WTC11 (cell line): ENCODE results near the gene FNDC7. TPM values are rescaled to one million over a fixed set of nuclear protein-coding genes. Genes with fewer than 3 reads are reported as not detected.
"Not testable (repeated sequence)": the region's sequence is repeated elsewhere in the genome, so short reads cannot be mapped to it uniquely, and the experiment has no call there.

Experiments
- ATAC-seq: fragments of 200-7000 bp; cut with Tn5 transposase; 2 replicates; pipeline ENCODE4 v1.10.0; 2021; ENCODE audit warnings: mild to moderate bottlenecking, moderate library complexity
- CTCF ChIA-PET: fragments of 300-600 bp; sonication (Branson Sonifier 250); formaldehyde crosslinking; loops from one replicate; lab custom pipeline; 2021; ENCODE audit warnings: antibody characterized with exemption; lab: Charles Lee
- POLR2A ChIA-PET: fragments of 350-600 bp; sonication (Branson Sonifier 250); formaldehyde crosslinking; loops from one replicate; lab custom pipeline; 2021; ENCODE audit warnings: antibody characterized with exemption; lab: Charles Lee
- DNase-seq: peaks from one replicate; pipeline ENCODE4 v3.0.0; 2021; ENCODE audit warnings: low spot score
- H3K27ac Mint-ChIP-seq: 2 replicates; pipeline ENCODE4 v1.8.0; 2021; ENCODE audit warnings: mixed read lengths
- H3K27me3 Mint-ChIP-seq: 2 replicates; pipeline ENCODE4 v1.8.0; 2021; ENCODE audit warnings: low read depth, mild to moderate bottlenecking, moderate library complexity, mixed read lengths
- H3K36me3 Mint-ChIP-seq: 2 replicates; pipeline ENCODE4 v1.8.0; 2021; ENCODE audit warnings: mixed read lengths
- H3K4me1 Mint-ChIP-seq: 2 replicates; pipeline ENCODE4 v1.8.0; 2022; ENCODE audit warnings: mixed read lengths
- H3K4me3 Mint-ChIP-seq: 2 replicates; pipeline ENCODE4 v1.8.0; 2021; ENCODE audit warnings: mild to moderate bottlenecking, moderate library complexity, mixed read lengths
- H3K9me3 Mint-ChIP-seq: 2 replicates; pipeline ENCODE4 v1.8.0; 2021; ENCODE audit warnings: mixed read lengths
- ATF1 ChIP-seq: sonication (generic); formaldehyde crosslinking; IDR thresholded peaks from 2 replicates; pipeline ENCODE4 v1.8.1; 2023; ENCODE audit warnings: mild to moderate bottlenecking, moderate library complexity, missing genetic modification reagents
- CREB1 ChIP-seq: sonication (generic); formaldehyde crosslinking; IDR thresholded peaks from 2 replicates; pipeline ENCODE4 v1.8.0; 2023; ENCODE audit warnings: mild to moderate bottlenecking, missing genetic modification reagents
- EMX1 ChIP-seq: fragments of 250-450 bp; sonication (Bioruptor Pico); IDR thresholded peaks from 2 replicates; pipeline ENCODE4 v1.8.0; 2021; ENCODE audit warnings: mild to moderate bottlenecking
- ESRRA ChIP-seq: sonication (generic); formaldehyde crosslinking; IDR thresholded peaks from 2 replicates; pipeline ENCODE4 v1.8.1; 2022; ENCODE audit warnings: mild to moderate bottlenecking, missing genetic modification reagents, borderline replicate concordance
- FOXP1 ChIP-seq: sonication (generic); formaldehyde crosslinking; IDR thresholded peaks from 2 replicates; pipeline ENCODE4 v1.8.0; 2022; ENCODE audit warnings: missing genetic modification reagents, mild to moderate bottlenecking, moderate library complexity, borderline replicate concordance
- JAZF1 ChIP-seq: fragments of 250-450 bp; sonication (Bioruptor Pico); IDR thresholded peaks from 2 replicates; pipeline ENCODE4 v1.9.0; 2021; ENCODE audit warnings: moderate library complexity, mild to moderate bottlenecking, inconsistent platforms
- JUN ChIP-seq: sonication (generic); formaldehyde crosslinking; IDR thresholded peaks from 2 replicates; pipeline ENCODE4 v1.8.0; 2023; ENCODE audit warnings: mild to moderate bottlenecking, missing genetic modification reagents
- MXD4 ChIP-seq: fragments of 250-450 bp; sonication (Bioruptor Pico); IDR thresholded peaks from 2 replicates; pipeline ENCODE4 v1.8.0; 2021; ENCODE audit warnings: mild to moderate bottlenecking, moderate library complexity, borderline replicate concordance
- MYBL2 ChIP-seq: sonication (generic); formaldehyde crosslinking; IDR thresholded peaks from 2 replicates; pipeline ENCODE4 v1.8.1; 2023; ENCODE audit warnings: mild to moderate bottlenecking, moderate library complexity, missing genetic modification reagents
- NFE2L1 ChIP-seq: sonication (generic); formaldehyde crosslinking; IDR thresholded peaks from 2 replicates; pipeline ENCODE4 v1.8.1; 2023; ENCODE audit warnings: missing genetic modification reagents
- NFYB ChIP-seq: sonication (generic); formaldehyde crosslinking; conservative IDR thresholded peaks from 2 replicates; pipeline ENCODE4 v1.8.0; 2022; ENCODE audit warnings: low read depth, missing genetic modification reagents
- OVOL2 ChIP-seq: fragments of 250-450 bp; sonication (Bioruptor Pico); IDR thresholded peaks from 2 replicates; pipeline ENCODE4 v1.9.0; 2021; ENCODE audit warnings: mild to moderate bottlenecking, borderline replicate concordance
- RELA ChIP-seq: sonication (generic); formaldehyde crosslinking; IDR thresholded peaks from 2 replicates; pipeline ENCODE4 v1.8.1; 2022; ENCODE audit warnings: missing genetic modification reagents, mild to moderate bottlenecking, borderline replicate concordance
- ZNF219 ChIP-seq: sonication (generic); formaldehyde crosslinking; IDR thresholded peaks from 2 replicates; pipeline ENCODE4 v1.8.0; 2023; ENCODE audit warnings: missing genetic modification reagents, mild to moderate bottlenecking, borderline replicate concordance
- ZNF263 ChIP-seq: sonication (generic); formaldehyde crosslinking; IDR thresholded peaks from 2 replicates; pipeline ENCODE4 v1.8.1; 2022; ENCODE audit warnings: low read depth, mild to moderate bottlenecking, moderate library complexity, missing genetic modification reagents
- ZNF416 ChIP-seq: fragments of 250-450 bp; sonication (Bioruptor Pico); IDR thresholded peaks from 2 replicates; pipeline ENCODE4 v1.9.0; 2021; ENCODE audit warnings: mild to moderate bottlenecking, inconsistent platforms
- ZNF671 ChIP-seq: fragments of 250-450 bp; sonication (Bioruptor Pico); IDR thresholded peaks from 2 replicates; pipeline ENCODE4 v1.8.0; 2021; ENCODE audit warnings: mild to moderate bottlenecking
- total RNA-seq: library from RNA; stranded (reverse); gene quantifications from 3 replicates; pipeline ENCODE4 v1.2.3, GENCODE V29; 2021
- TF ChIP-seq, protein P1 (sequence below): sonication (generic); formaldehyde crosslinking; IDR thresholded peaks from 2 replicates; pipeline ENCODE4 v1.8.0; 2022; ENCODE audit warnings: mild to moderate bottlenecking, missing genetic modification reagents
- TF ChIP-seq, protein P2 (sequence below): sonication (generic); formaldehyde crosslinking; IDR thresholded peaks from 2 replicates; pipeline ENCODE4 v1.8.1; 2023; ENCODE audit warnings: mild to moderate bottlenecking, missing genetic modification reagents
- TF ChIP-seq, protein P3 (sequence below): sonication (generic); formaldehyde crosslinking; IDR thresholded peaks from 2 replicates; pipeline ENCODE4 v1.8.0; 2023; ENCODE audit warnings: missing genetic modification reagents
- TF ChIP-seq, protein P4 (sequence below): sonication (generic); formaldehyde crosslinking; IDR thresholded peaks from 2 replicates; pipeline ENCODE4 v1.8.0; 2022; ENCODE audit warnings: mild to moderate bottlenecking, missing genetic modification reagents
- TF ChIP-seq, protein P5 (sequence below): sonication (generic); formaldehyde crosslinking; IDR thresholded peaks from 2 replicates; pipeline ENCODE4 v1.8.1; 2022; ENCODE audit warnings: low read depth, missing genetic modification reagents, borderline replicate concordance
- TF ChIP-seq, protein P6 (sequence below): sonication (generic); formaldehyde crosslinking; IDR thresholded peaks from 2 replicates; pipeline ENCODE4 v1.8.1; 2023; ENCODE audit warnings: mild to moderate bottlenecking, missing genetic modification reagents, moderate library complexity

Gene FNDC7
- total RNA-seq, 1 experiment from 2014 or later = 0.28 TPM

DNA sequence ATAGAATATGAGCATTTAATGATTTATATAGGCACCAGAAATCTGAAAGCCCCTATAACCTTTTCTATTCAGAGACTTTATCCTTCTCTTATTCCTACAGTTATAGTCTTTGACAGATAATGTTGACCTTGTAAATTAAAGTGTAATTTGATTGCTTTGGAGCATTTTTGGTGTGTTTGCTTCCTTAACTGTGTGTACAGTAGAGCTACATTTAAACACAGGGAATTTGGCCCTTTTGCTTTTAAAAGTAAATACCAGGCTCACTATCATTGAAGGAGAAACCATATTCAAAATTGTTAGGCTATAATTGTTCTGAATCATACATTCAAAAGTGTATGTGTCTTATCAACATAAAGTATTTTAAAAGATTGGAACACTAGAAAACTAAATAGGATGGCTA lies 66.7 kb downstream of the FNDC7 start:
- DNase-seq = no peak

DNA sequence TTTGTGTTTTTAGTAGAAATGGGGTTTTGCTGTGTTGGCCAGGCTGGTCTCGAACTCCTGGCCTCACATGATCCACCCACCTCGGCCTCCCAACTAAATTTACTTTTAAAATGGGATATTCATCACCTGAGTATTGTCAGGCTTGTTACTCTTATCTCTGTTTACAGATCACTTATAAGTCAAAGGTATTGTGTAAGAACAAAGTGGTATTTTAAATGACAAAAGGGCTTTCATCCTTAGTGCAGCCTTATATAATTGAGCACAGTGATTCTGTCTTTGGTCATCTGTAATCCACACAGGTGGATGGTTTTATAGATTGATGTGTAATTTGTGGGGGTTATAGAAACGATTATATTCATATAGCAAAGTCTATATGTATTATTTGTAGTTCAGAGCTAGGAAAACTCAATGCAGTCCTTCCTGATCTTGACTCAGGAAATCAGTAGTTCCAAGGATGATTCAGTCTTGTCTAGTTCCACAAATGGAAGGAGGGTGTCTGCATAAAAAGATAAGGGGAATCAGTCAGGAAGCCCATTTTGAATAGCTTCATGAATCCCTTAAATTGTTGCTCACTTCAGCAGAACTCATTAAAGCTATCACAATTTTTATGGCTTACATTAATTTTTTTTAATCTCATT lies 68.3 kb downstream of the FNDC7 start:
- CTCF ChIA-PET = no interaction called here
- DNase-seq = no peak
- Mint-ChIP-seq H3K36me3 (peaks cover 60% of the 10 kb centered on the region), H3K27ac (no peak overlapping the region), H3K4me3 (no peak overlapping the region), H3K27me3 (no peaks in the 10 kb centered on the region; the same call in 1 of the 2 replicates), H3K4me1 (peaks cover 4% of the 10 kb centered on the region; the same call in 1 of the 2 replicates), H3K9me3 (peaks cover 30% of the 10 kb centered on the region)
- ATAC-seq = no peak
- TF ChIP-seq NFE2L1 (CRISPR knock-in tag) (no peak), MXD4 (CRISPR knock-in tag) (no peak), ZNF263 (CRISPR knock-in tag) (no peak), EMX1 (CRISPR knock-in tag) (no peak)
- POLR2A ChIA-PET = no interaction called here

More for the DNA sequence above, 66.7 kb downstream of the FNDC7 start:
- H3K4me1 Mint-ChIP-seq = peaks cover 4% of the 10 kb centered on the region; the same call in 1 of the 2 replicates
- H3K9me3 Mint-ChIP-seq = peaks cover 14% of the 10 kb centered on the region
- no peak overlapping the region for H3K27ac Mint-ChIP-seq
- TF ChIP-seq MYBL2 (CRISPR knock-in tag) (no peak), RELA (CRISPR knock-in tag) (no peak), JAZF1 (no peak), ESRRA (CRISPR knock-in tag) (no peak), NFYB (CRISPR knock-in tag) (no peak), FOXP1 (no peak), EMX1 (CRISPR knock-in tag) (no peak), ATF1 (no peak), ZNF416 (CRISPR knock-in tag) (no peak), JUN (CRISPR knock-in tag) (no peak), ZNF671 (CRISPR knock-in tag) (no peak), ZNF219 (no peak), OVOL2 (no peak), CREB1 (CRISPR knock-in tag) (no peak)
- TF ChIP-seq, protein P1, sequence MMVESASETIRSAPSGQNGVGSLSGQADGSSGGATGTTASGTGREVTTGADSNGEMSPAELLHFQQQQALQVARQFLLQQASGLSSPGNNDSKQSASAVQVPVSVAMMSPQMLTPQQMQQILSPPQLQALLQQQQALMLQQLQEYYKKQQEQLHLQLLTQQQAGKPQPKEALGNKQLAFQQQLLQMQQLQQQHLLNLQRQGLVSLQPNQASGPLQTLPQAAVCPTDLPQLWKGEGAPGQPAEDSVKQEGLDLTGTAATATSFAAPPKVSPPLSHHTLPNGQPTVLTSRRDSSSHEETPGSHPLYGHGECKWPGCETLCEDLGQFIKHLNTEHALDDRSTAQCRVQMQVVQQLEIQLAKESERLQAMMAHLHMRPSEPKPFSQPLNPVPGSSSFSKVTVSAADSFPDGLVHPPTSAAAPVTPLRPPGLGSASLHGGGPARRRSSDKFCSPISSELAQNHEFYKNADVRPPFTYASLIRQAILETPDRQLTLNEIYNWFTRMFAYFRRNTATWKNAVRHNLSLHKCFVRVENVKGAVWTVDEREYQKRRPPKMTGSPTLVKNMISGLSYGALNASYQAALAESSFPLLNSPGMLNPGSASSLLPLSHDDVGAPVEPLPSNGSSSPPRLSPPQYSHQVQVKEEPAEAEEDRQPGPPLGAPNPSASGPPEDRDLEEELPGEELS (CRISPR knock-in tag) = no peak
- TF ChIP-seq, protein P2, sequence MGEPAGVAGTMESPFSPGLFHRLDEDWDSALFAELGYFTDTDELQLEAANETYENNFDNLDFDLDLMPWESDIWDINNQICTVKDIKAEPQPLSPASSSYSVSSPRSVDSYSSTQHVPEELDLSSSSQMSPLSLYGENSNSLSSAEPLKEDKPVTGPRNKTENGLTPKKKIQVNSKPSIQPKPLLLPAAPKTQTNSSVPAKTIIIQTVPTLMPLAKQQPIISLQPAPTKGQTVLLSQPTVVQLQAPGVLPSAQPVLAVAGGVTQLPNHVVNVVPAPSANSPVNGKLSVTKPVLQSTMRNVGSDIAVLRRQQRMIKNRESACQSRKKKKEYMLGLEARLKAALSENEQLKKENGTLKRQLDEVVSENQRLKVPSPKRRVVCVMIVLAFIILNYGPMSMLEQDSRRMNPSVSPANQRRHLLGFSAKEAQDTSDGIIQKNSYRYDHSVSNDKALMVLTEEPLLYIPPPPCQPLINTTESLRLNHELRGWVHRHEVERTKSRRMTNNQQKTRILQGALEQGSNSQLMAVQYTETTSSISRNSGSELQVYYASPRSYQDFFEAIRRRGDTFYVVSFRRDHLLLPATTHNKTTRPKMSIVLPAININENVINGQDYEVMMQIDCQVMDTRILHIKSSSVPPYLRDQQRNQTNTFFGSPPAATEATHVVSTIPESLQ (CRISPR knock-in tag) = no peak
- TF ChIP-seq, protein P3, sequence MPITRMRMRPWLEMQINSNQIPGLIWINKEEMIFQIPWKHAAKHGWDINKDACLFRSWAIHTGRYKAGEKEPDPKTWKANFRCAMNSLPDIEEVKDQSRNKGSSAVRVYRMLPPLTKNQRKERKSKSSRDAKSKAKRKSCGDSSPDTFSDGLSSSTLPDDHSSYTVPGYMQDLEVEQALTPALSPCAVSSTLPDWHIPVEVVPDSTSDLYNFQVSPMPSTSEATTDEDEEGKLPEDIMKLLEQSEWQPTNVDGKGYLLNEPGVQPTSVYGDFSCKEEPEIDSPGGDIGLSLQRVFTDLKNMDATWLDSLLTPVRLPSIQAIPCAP = no peak
- TF ChIP-seq, protein P4, sequence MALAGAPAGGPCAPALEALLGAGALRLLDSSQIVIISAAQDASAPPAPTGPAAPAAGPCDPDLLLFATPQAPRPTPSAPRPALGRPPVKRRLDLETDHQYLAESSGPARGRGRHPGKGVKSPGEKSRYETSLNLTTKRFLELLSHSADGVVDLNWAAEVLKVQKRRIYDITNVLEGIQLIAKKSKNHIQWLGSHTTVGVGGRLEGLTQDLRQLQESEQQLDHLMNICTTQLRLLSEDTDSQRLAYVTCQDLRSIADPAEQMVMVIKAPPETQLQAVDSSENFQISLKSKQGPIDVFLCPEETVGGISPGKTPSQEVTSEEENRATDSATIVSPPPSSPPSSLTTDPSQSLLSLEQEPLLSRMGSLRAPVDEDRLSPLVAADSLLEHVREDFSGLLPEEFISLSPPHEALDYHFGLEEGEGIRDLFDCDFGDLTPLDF (CRISPR knock-in tag) = no peak
- TF ChIP-seq, protein P5, sequence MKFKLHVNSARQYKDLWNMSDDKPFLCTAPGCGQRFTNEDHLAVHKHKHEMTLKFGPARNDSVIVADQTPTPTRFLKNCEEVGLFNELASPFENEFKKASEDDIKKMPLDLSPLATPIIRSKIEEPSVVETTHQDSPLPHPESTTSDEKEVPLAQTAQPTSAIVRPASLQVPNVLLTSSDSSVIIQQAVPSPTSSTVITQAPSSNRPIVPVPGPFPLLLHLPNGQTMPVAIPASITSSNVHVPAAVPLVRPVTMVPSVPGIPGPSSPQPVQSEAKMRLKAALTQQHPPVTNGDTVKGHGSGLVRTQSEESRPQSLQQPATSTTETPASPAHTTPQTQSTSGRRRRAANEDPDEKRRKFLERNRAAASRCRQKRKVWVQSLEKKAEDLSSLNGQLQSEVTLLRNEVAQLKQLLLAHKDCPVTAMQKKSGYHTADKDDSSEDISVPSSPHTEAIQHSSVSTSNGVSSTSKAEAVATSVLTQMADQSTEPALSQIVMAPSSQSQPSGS (CRISPR knock-in tag) = no peak
- TF ChIP-seq, protein P6, sequence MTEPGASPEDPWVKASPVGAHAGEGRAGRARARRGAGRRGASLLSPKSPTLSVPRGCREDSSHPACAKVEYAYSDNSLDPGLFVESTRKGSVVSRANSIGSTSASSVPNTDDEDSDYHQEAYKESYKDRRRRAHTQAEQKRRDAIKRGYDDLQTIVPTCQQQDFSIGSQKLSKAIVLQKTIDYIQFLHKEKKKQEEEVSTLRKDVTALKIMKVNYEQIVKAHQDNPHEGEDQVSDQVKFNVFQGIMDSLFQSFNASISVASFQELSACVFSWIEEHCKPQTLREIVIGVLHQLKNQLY = no peak
- ATAC-seq = no peak
- peaks cover 49% of the 10 kb centered on the region for H3K36me3 Mint-ChIP-seq
- H3K27me3 Mint-ChIP-seq = no peaks in the 10 kb centered on the region
- ChIA-PET CTCF (no interaction called here), POLR2A (no interaction called here)
- H3K4me3 Mint-ChIP-seq = no peak overlapping the region

DNA sequence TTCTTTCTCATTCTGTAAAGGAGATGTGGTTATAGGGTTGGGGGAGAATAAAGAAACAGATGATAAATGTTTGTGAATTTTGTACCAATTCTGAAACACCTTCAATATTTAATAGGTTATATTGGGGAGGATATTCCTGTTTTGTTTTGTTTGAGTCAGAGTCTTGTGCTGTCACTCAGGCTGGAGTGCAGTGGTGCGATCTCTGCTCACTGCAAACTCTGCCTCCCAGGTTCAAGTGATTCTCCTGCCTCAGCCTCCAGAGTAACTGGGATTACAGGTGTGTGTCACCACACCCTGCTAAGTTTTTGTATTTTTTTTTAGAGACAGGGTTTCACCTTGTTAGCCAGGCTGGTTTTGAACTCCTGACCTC lies 68.9 kb downstream of the FNDC7 start:
- POLR2A ChIA-PET, ATAC-seq, H3K27me3 Mint-ChIP-seq, CTCF ChIA-PET, H3K27ac Mint-ChIP-seq, DNase-seq, H3K4me1 Mint-ChIP-seq, H3K4me3 Mint-ChIP-seq: not testable (repeated sequence)
- Mint-ChIP-seq H3K9me3 (peaks cover 35% of the 10 kb centered on the region), H3K36me3 (peaks cover 65% of the 10 kb centered on the region)
